Activated CD8-positive, alpha-beta memory T cell treated with anti-CD3 and anti-CD28 coated beads, Interleukin-2, amount 50 U/mL, for 4 hours (primary cell): ENCODE results near the gene GRAMD1B.

Experiments
- DNase-seq: peaks from one replicate; pipeline ENCODE4 v3.0.0-alpha.2; 2020

GRAMD1B gene

DNA sequence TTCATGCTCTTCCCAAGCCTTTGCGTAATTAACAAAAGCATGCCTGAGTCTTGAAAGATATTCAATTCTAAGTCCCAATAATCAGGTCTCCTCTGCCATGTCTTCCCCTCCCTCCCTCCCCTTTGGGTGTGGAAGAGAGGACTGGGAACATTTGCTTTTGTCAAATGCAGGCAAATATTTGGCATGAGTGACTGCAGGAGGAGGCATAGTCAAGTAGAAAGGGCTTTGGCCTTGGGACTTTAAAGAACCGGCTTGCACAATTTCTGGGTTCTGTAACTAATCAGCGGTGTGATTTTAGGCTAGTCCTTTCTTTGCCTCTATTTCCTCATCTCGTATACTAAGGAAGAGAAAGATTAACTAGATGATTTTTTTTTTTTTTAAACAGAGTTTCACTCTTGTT lies 164.9 kb downstream of the GRAMD1B start:
- DNase-seq = no peak

DNA sequence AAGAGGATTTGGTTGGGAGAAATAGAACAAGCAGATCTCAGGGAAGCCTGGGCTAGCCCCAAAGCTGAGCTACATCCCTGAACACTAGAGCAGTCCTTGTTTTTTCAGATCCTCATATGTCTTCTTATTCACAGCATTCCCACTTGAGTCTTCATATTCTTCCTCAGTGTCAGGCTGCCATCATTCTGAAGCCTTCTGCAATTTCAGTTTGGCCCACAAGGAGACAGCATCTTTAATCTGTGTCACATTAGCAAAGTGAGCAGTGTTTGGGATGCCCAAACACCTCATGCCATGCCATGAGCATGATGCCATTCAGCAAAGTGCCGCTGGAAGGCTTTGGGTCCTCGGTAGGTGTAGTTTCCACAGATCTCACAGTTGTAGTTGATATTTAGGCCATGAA lies 167.8 kb downstream of the GRAMD1B start:
- no peak for DNase-seq

DNA sequence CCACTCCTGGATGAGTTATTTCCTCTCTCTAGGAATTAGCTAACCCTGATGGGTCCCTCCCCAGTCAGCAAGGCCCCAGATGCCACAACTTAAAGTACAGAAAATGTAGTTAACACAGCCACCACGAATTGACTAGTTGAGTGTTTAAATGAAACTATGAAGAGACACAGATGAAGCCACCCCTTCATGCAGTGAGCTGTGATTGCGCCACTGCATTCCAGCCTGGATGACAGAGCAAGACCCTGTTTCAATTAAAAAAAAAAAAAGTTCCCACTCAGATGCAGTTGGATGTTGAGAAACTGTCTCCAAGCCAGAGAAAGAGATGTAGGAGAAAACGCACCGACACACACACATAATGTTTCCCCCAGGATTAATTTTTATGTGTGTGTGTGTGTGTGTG lies 171.1 kb downstream of the GRAMD1B start:
- DNase-seq = no peak

DNA sequence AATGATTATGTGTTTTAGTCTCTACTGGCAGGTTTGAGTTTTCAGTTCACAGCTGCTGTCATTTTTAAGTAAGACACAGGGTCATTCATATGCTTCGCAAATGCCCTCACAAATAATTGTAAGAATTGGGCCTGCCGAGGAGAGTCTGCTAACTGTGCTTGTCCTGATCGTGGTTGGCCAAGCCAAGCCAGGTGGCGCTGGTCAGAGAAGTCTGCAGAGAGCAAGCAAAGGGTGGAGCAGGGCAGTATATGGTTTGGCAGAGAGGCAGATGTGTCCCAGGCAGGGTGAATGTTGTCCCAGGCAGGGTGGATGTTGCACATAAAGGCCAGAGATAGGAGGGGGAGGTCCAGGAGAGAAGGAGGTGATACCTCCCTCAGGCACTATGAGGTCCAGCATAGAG lies 171.7 kb downstream of the GRAMD1B start:
- DNase-seq = no peak

DNA sequence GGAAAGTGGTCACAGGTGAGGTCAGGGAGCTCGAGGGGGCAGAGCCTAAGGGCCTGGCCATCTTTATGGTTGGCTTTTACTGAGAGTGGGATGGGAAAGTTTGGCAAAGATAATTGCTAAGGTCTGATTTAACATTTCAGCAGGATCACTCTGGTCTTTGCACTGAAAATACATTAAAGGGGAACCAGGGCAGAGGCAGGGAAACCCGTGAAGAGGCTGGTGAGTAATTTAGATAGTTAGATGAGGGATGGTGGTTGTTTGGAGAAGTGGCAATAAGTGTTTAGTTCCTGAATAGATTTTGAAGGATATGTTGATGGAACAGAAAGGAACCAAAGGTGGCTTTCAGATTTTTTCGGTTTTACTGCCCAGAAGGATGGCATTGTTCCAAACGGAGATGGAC lies 173.6 kb downstream of the GRAMD1B start:
- no peak for DNase-seq

DNA sequence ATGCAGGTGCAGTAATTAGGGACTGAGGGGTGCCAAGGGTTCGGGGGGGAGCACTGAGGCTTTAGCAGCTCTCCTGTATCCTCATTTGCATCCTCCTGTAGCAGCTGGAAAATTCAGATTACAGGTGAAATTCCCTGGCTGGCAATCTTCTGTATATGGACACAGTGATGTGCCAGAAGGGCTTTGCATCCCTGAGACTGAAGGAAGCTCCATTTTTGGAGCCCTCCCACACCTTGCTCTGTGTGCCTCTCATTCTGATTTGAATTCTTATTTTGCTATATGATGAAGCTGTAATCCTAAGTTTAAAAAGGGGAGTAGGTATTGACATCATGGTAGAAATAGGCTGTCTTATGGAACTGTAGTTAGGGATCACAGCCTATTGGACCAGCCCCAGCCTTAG lies 177.7 kb downstream of the GRAMD1B start:
- DNase-seq = no peak

DNA sequence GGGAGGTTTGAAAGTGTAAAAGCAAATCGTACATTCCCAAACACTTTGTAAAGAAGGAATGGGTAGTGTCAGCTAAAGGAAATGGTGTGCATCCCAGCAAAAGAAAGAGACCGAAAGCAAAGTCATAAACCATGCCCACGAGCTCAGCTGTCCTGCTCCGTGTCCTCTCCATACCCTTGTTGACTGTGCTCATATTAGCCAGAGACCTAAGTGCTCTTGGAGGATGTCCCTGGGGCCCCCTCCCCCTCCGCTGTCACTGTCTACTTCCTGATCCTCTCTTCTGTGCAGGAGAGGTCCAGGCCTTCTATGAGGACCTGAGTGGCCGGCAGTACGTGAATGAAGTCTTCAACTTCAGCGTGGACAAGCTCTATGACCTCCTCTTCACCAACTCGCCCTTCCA lies 178.3 kb downstream of the GRAMD1B start:
- no peak for DNase-seq

DNA sequence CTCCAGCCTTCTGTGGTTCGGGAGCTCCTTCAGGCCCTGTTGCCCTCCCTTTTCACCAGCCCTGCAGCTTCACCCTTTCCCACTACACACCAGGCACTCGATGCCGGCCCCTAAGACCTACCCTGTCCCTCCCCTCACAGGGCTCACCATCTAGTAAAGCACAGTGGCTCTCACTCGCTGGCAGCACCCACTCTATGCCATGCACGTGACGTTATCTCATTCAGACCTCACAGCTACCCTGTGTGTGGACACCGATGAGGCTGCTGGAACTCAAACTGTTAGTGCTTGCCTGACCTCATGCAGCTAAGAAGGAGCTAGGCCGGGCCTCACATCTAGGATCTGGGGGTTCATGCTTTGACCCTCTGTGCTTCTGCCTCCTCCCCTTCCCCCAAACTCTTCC lies 178.9 kb downstream of the GRAMD1B start:
- DNase-seq = no peak

DNA sequence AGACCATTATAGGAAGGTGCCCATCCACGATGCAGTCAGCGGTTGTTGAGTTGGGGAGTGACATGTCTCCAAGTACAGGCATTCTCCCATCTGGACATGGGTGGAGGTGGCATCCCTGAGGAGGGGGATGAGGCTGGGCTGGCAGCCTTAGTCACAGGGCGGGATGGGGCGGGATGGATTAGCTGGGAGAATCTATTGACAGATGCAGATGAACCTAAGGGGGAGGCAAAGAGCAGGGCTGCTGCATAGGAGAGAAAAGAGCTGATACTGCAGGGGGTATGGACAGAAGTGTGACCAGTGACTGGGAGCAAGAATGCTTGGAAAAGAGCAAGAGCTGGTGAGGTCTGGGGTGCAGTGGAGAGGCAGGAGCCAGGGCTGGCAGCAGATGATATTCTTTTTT lies 181.6 kb downstream of the GRAMD1B start:
- no peak for DNase-seq

DNA sequence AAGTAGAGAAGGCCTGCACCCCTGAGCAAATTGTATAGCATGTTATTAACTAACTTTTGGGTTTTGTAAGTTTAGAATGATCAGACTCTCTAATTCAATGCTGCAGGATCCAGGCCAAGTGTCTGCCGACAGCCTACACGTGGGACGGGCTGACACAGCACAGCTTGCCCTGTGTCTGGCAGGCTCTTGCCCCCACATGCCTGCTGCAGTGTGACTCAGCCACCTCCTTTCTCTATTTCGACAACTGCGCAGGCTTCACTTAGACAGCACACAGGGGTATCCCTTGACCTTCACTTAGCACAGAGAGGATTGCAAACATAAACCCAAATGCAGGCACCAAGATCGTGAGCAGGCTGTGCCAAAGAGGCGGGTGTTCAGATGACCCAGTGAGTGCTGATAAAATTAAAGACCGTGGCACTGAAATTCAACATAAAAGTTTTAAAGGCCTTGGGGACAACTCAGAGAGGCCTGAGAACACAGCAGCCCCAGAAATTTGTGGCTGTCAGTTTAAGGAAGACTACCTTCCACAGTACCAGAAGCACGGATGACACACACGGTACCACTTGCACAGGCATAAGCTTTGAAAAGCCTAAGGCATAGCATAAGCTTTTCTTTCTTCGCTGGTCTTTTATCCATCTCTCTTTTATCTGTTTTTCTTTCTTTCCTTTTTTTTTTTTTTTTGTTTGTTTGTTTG lies 186.6 kb downstream of the GRAMD1B start:
- DNase-seq = no peak

DNA sequence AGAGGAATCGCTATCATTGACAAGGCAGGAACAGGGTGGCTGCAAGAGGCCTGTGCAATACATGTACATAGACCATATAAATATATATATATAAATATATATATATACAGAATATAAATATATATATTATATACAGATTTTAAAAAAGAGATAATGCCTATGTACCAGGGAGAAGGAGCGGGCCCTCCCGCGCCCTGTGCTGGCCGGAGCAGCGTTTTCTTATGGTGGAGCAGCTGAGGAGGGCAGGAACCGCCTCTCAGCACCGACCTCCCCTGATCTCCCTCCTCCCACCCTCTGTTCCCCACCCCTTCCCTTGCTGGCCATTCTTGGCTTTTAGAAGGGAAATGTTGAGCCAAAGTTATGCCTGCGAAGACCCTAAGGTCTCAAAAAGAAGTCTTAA lies 192.5 kb downstream of the GRAMD1B start:
- DNase-seq = no peak

DNA sequence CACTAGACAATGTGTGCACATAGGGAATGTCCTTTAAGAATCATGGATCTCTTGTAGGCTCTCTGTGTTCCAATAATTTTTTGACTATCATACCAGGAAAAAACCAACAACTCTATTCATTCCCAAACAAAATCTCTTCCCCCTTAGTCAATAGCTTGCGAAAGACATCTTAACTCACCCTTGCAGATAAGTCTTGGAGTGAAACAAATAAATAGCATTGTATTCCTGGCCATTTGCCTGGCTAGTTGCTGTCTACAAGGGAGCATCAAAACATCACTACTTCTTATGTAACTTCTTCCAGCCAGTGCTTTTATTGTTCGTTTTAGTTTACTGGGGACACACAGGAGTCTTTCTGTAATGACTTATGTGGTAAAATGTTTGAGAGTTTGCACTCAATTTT lies 194.9 kb downstream of the GRAMD1B start:
- DNase-seq = no peak

DNA sequence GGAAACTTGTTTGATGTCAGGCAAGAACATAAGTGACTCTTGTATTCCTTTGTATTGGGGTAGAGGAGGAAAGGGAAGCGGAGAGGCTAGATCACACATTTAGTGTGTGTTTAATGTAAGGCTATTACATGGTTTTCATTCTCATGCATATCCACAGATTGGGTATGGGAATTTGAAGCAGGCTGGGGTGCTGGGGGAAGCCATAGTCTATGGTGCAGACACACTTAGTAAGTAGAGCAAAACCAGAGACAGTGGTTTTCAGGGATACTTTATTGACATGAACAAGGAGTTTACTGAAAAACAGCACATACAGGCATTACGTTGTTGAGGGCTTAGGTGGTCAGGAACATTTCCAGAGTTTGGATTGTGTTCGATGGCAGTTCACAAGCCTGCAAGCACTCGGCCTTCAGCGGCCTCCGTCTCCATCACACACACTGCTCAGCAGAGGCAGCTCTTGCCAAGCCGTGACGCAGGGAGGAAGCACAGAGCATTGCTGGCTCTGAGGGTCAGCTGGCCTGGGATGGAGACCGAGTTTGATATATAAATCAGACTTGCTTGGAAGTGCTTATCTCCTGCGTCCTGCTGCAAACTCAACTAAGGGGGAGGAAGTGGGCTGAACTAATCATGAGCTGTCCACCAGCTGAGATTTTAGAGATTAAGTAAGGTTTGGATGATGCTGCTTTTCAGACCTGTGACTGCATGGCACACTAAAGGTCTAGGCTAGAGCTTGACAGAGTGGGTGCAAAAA lies 199.0 kb downstream of the GRAMD1B start:
- DNase-seq = no peak

DNA sequence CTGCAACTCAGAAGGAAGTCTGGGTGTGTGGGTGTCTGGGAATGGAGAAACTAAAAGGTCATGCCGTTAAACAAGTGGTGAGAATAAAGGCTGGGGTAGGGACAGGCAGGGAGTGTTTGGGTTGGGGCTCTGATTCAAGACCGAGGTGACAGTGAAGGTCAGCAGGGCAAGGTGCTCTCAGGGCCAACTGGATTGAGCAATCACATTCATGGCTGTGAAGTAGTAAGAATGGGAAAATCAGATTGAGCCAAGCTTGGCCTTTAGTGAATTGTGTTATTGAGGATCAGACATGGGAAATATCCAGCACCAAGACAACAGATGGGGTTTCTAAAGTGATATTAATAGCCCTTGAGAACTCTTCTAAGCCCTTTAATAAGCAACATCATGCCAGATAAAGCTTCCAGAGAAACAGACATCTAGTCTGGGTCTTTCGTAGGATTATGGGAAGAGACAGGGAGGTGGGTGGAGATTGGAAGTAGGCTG lies 200.1 kb downstream of the GRAMD1B start:
- no peak for DNase-seq

DNA sequence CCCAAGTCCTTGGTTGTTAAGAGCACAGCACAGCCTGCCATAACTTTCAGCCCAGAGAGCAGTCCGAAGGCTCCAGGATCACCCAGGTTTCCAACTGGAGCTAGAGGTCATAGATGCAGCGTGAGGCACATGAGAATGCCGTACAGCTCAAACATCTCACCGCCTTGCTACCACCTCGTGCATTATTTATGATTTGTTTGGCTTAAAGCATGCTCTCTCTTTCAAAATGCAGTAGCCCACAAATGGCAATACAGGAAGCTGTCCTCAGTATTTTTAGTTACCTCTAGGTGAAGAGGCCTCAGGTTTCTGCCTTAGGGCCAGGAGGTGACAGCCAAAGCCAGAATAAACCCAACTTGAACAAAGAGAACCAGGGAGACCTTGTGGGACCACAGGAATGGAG lies 210.0 kb downstream of the GRAMD1B start:
- DNase-seq = no peak

DNA sequence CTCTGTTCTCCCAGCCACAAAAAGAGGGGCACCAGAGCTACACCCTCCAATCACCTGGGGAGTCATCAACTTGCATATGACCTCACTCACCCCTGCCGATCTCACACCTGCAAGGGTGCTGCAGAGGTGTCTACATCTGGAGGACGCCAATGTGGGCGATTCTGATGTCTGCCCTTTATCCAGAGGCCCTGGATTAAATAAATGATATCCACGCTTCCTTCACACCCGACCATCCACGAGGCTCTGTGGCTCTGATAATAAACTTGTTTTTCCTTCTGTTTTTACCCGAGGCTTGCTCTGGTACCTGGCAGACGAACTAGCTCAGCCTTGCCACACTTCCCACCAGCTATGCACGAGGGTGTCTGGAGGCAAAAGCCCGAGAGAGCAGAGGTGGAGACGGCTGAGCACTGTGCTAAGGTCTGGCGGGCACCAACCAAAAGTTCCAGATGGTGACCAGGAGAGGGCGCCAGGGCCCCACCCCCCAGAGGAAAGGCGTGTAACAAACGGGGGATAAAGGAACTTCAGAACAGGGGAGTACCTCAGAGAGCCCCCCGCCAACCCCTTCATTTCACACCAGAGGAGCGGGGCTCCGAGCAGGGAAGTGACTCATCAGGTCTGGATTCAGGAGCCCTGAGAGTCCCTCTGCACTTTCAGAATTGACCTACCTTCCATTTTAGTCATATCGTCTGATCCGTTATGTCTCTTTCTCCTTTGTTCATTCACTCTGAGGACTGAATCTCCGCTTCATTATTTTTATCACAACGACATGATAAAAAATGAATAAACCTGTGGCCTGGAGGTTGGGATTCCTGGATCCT lies 210.8 kb downstream of the GRAMD1B start:
- DNase-seq = peak; percentile 59

DNA sequence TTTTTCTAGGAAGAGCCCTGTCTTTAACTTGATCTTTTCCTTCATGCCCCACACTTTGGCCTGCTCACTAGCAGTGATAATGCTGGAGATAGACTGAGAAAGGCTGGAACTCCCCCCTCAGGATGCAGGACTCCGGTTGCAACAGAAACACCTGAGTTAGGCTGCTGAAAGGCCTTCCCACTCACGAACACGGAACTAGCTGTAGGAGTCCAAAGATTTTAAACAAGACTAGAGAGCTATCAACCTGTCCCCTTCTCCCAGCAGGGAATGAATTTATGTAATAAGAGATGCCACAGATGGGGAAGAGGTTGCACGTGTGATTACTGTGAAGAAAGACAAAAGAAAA lies 211.4 kb downstream of the GRAMD1B start:
- DNase-seq = no peak

DNA sequence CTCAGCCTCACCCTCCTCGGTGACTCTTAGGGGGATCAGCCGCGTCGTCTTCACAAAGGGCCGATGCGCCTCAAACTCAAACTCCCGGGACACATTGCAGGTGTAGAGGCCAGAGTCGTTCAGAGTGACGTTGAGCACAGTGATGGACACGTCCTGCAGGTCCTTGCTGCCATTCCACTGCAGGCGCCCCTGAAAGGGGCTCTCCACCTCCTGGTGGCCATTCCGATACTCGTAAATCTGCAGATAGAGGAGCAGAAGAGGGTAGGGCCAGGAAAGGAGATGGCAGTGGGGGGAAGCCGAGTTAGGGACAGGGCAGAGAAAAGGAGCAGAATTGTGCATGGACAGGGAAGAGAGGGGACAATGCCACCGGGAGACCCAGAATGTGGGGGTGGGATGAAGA lies 212.4 kb downstream of the GRAMD1B start:
- no peak for DNase-seq

DNA sequence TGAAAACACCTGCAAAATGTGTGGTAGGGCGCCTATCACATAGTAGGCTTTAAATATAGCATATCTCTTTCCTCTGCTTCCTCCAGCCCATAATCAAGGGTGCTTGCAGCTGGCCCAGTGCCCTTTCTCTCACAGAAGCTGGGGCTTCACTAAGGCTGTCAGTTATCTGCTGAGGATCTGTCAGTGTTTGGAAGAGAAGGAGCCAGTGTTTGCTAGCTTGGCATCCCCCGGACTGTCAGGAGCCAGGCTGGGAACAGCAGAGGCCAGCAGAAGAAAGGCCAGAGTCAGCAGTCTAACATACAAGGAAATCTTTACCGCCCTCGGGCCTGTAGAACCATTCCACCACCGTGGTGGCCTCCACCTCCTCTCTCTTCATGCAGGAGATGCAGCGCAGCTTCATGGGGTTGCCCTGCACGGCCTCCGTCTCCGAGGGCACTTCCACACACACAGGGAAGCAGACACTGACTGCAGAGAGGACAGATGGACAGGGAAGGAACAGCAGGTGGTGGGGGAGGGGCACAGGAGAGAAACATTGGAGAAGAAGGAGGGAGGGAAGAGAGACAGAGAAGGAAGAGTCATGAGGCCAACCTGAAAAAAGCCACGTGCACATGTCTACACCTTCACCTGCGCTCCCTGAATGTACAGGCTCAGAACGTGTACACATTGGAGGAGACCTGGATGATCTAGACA lies 215.4 kb downstream of the GRAMD1B start:
- DNase-seq = no peak

DNA sequence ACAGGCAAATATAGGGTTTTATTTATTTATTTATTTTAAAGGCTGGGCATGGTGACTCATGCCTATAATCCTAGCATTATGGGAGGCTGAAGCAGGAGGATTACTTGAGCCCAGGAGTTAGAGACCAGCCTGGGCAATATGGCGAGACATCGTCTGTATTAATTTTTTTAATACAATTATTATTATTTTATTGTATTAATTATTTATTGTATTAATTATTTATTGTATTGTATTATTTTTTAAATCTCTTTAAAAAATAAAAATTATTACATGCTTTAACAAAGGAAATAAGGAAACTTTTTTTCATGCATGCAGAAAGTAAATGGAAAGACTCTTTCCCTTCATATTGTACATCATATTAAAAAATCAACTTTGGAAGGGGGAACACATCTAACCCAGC lies 220.8 kb downstream of the GRAMD1B start:
- no peak for DNase-seq

DNA sequence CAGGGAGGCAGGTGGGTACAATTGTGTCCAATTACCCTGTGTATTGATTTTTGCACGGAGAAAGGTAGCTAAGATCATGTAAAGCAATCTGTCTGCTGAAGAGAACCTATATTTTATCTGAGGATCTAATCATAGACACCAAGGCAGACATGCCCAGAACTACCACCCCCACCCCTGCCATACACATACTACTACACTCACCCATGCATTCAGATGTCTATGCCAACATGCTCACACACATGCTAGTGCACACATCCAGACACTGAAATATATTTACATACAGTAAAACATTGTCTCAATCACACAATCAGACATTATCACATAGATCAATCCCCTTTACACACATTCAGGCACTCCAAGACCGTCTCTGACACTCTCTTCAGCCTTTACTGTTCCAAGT lies 222.5 kb downstream of the GRAMD1B start:
- no peak for DNase-seq

DNA sequence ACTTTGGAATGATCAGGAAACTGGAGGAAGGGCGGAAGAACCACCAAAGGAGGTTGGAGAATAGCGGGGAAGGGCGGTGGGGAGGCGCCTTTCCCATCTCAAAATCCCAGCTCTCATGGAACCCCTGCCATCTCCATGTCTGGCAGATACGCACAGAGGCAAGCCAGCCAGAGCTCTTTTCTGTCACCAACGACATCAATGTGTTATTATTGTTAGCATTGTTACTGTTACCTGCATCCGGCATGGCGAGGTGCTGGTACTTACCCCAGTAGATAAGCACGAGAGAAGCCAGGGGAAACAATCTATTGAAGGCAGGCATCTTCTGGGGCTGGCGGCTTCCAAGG lies 223.4 kb downstream of the GRAMD1B start:
- no peak for DNase-seq

DNA sequence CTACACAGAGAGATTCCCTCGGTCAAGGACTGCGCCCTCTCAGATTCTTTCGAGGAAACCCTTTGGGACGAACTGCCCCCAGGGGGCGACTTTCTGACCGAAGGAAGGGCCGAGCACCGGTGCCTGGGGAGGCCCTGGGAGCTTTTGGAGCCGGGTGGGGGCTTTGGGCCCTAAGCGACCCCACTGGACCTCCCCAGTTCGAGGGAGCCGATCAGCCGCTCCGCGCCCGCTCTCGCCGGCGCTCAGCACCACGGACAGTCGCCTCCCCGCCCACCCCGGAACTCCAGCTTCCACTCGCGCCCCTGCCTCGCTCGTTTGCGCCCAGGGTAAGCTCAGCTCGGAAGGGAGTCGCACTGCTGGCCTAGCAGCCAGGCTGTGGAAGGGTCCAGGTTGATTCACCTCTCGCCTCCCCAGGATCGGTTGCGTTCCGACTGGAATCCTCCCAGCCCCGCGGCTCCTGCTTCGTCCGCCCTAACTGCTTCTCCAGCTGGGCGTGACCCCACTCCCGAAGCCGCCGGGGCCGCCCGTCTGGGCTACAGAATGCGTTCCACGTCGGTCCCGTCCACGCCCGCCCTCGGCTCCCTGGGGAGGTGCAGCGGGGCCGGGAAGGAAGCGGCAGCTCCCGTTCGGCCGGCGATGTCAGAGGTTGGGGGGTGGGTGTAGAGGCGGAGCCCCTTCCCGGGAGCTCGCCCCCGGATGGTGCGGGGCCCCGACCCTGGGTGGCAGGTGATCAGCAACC lies 223.9 kb downstream of the GRAMD1B start:
- peak; percentile 20 for DNase-seq
